ENCODE results near the gene TMEM184B.

DNA sequence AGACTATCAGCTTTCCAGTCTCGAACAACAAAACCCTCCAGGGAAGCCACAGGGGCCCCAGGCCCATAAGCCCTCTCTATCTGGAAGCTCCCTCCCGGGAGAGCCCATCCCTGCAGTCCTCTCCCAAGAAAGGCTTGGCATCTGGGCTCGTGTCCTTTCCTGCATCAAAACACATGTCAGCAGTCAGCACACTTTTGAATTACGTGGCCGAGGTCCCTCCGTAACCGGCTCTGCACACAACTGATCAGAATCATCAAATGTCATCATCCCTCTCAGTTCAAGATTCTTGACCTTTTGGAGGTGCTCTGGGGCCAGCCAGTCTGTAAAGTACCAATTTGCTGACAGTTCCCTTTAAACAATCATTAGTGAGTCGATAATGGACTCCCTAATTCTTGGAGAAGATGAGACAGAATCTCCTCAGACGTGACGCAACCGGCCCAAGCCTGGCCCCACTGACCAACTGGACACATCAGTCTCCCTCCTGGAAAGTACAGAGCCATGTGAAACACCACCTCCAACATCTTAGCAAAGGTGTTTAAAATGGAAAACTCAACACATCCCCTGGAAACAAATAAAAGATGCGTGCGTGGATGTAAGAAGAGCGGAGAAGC lies 37.5 kb downstream of the TMEM184B start:
- no peak for TF ChIP-seq CTCF (IDR thresholded peaks at IDR 0.05 in 8 of 11, conservative IDR thresholded peaks at IDR 0.05 in 3 of 11)
- TF ChIP-seq POLR2A (IDR thresholded peaks at IDR 0.05), result no peak

All from spleen (tissue), 7 donors.